GM21381 (cell line): Measurements from ENCODE around the gene MYL9.

Experiments used
- ATAC-seq: cut with Tn5 transposase; IDR thresholded peaks from one replicate; pipeline ENCODE4 v1.9.1; 2021; ENCODE audit warnings: mild to moderate bottlenecking, moderate library complexity; ENCODE audit not compliant: unreplicated experiment

Gene MYL9

GRCh38 chr20:36525620-36526365 lies 15.5 kb upstream of the MYL9 start:
- no peak for ATAC-seq

GRCh38 chr20:36526521-36527011 lies 14.8 kb upstream of the MYL9 start:
- no peak for ATAC-seq

GRCh38 chr20:36527331-36528125 lies 13.8 kb upstream of the MYL9 start:
- ATAC-seq, result no peak

- ATAC-seq, result no peak
Observed at GRCh38 chr20:36528176-36528874, 13.0 kb upstream of the MYL9 start.

- ATAC-seq, result no peak
Observed at GRCh38 chr20:36528875-36529417, 12.4 kb upstream of the MYL9 start.

GRCh38 chr20:36532388-36532787 lies 8.9 kb upstream of the MYL9 start:
- no peak for ATAC-seq

DNA sequence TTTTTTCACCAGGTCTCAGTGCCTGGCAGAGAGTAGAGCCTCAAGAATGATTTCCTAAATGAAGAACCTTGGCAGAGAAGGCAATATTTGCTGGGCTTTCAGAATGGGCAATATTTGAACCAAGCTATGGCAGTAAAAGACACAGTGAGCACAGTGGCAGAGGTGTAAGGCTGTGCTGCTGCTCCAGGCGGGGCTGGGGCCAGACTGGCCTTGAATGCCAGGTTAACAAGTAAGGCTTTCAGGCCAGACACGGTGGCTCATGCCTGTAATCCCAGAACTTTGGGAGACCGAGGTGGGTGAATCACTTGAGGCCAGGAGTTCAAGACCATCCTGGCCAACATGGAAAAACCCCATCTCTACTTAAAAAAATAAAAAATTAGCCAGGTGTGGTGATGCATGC lies 8.5 kb upstream of the MYL9 start:
- ATAC-seq, result no peak

DNA sequence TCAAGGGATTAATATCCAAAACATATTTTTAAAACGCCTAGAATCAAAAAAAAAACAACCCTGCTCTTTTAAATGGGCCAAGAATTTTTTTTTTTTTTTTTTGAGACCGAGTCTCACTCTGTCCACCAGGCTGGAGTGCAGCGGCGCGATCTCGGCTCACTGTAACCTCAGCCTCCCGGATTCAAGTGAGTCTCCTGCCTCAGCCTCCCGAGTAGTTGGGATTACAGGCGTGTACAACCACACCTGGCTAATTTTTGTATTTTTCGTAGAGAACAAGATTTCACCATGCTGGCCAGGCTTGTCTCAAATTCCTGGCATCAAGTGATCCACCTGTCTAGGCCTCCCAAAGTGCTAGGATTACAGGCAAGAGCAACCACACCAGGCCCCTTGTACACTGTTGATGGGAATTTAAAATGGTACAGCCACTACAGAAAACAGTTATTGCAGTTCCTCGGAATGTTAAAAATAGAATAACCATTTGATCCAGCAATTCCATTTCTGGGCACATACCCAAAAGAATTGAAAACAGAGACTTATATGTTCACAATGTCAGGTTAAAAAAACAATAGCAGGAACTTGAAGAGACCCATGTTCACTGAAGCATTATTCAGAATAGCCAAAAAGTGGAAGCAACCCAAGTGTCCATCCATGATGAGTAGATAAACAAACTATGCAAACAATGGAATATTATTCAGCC lies 3.1 kb upstream of the MYL9 start:
- no peak for ATAC-seq

- no peak for ATAC-seq
Observed at GRCh38 chr20:36540551-36541211, 638 bp upstream of the MYL9 start.

DNA sequence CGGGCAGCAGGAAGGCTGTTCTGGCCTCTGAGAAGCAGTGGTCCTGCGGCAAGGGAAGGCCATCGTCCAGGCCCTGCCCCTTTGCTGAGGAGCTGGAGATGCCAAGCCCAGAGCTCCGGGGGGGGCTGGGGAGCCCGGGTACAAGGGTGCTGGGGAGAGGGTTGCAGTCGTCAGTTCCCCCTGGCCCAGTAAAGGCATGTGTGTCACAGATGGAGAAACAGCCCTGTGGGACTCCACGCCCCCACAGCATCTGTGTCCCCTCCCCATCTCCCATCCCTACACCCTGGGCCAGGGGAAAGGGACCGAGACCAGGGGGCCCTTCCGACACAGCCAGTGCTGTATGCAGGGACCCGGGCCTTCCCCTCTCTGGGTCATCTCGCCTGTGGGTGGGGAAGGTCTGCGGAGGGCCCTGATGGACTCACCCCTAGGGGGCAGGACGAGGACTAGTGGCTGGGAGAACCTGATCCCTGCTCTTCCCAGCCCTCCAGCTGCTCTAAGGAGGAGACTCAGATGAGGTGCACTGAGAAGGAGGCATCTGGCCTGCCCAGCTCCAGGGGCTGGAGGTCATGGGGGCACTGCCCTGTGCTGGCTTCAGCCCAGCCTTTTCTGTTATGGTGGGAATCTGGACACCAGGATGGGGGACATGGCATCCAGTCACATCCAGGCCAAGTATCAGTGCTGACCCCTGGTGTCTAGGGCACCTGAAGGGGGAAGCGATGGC lies 609 bp downstream of the MYL9 start:
- no peak for ATAC-seq

GRCh38 chr20:36542516-36543183 lies 1.3 kb downstream of the MYL9 start:
- ATAC-seq, result no peak

GRCh38 chr20:36543184-36544133 lies 2.1 kb downstream of the MYL9 start:
- ATAC-seq, result no peak

DNA sequence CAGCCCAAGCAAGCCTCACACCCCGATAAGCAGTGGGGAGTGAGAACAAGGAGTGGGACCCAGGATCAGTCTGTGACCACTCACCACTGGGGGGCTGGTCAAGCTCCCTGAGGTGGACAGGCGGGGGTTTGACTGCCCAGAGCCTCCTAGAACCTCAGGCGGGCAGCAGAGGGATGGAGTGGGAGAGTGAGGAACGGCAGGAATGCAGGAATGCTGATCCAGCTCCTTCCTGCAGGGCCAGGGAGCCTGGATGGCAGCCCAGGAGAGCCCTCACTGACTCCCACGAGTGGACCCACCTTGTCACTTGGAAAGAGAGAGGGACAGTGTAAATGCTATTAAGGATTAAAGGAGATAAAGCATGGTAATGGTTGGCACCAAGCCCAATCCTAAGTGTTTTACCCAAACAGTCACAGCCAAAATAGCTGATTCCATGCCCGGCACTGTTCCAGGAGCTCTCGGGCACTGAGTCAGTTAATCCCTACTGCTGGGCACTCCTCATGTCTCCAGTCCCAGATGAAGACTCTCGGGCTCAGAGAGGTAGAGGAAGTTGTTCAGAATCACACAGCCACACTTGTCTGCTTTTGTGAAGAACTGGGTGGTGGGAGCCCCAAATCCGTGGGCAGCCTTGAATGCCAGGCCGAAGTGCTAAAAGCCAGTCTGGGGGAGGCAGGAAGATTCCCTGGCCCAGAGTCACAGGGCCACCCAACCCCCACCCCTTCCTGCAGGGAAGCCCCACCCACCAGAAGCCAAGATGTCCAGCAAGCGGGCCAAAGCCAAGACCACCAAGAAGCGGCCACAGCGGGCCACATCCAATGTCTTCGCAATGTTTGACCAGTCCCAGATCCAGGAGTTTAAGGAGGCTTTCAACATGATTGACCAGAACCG lies 3.1 kb downstream of the MYL9 start:
- no peak for ATAC-seq

GRCh38 chr20:36546111-36546736 lies 4.9 kb downstream of the MYL9 start:
- no peak for ATAC-seq

DNA sequence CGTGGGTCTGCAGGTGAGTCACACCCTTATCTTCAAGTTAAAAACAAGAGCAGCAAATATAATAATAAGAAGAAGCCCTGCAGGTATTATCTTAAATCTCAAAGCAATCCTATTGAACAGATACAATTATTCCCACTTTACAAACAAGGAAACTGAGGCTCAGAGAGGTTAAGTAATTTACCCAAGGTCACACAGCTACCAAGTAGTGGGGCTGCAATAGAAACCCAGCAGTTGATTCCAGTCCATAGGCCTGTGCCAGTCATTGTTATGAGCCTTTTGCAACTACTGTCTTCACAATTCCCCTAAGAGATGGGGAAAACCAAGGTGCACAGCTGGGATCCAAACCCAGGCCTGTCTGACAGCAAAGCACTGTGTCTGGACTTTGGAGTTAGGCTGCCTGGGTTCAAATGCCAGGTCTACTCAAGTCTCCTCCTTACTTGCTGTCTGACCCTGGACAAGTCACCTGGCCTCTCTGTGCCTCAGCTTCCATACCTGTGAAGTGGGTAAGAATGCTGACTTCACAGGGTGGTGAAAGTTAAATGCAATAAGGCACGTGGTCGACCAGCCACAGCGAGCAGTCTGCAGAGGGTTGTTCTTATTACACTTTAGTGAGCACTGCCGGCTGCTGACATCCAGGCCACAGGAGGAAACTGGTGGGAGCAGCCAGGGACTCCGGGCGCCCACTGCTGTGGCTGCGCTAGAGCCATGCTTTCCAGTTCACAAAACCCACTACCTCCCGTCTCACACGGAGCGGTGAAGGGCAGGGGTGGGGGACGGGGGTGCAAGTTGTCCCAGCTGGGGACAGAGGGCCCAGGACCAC lies 6.1 kb downstream of the MYL9 start:
- ATAC-seq, result no peak

DNA sequence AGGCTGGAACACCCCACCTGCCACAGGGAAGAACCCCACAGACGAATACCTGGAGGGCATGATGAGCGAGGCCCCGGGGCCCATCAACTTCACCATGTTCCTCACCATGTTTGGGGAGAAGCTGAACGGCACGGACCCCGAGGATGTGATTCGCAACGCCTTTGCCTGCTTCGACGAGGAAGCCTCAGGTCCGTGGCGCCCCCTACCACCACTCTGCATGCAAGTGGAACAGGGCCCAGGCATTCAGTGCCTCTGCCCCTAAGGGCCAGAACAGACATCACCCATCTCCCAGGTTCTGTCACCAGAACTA lies 6.6 kb downstream of the MYL9 start:
- ATAC-seq, result no peak
